NCI-H345 (cell line): Measurements from ENCODE around the gene SECTM1.
"Not testable (repeated sequence)": the region's sequence is repeated elsewhere in the genome, so short reads cannot be mapped to it uniquely, and the experiment has no call there.

Experiments
- DNase-seq: peaks from one replicate; lab custom pipeline; 2025; lab: John Stamatoyannopoulos, UW

SECTM1 gene

DNA sequence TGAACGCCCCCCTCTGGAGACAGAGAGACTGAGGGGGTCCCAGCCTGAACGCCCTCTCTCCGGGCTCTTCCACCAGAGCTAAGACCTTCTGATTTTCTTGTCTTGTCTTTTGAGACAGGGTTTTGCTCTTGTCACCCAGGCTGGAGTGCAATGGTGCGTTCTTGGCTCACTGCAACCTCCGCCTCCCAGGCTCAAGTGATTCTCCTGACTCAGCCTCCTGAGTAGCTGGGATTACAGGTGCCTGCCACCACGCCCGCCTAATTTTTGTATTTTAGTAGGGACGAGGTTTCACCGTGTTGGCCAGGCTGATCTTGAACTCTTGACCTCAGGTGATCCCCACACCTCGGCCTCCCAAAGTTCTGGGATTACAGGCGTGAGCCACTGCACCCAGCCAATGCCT lies 14.4 kb upstream of the SECTM1 start:
- DNase-seq, result not testable (repeated sequence)

DNA sequence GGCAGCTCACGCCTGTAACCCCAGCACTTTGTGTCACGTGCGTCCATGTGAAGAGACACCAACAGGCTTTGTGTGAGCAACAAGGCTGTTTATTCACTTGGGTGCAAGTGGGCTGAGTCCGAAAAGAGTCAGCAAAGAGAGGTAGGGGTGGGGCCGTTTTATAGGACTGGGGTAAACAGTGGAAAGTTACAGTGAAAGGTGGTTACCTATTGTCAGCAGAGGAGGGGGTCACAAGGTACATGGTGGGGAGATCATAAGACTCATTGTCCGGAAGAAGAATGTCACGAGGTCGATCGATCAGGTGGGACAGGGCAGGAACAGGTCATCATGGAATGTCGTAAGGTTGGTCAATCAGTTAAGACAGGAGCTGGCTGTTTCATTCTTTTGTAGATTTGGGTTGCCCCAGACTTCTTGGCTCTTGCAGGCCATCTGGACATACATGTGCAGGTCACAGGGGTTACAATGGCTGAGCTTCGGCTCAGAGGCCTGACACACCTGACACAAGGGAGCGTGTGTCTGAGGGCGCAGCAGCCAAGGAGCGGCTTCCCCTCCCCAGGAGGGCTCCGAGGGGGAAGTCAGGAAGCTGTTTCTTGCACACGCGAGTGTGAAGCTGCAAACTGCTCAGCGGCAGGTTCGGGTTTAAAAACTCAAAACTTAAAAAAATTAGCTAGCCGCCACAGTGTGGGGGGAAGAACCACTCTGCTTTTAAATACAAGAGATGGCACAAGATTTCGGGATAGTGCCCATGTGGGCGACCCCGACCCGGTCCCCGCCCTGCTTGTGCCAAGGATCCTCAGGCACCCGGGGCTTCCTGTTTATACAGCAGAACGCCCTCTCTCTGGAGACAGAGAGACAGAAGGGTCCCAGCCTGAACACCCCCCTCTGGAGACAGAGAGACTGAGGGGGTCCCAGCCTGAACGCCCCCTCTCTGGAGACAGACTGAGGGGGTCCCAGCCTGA lies 13.1 kb upstream of the SECTM1 start:
- no peak for DNase-seq

DNA sequence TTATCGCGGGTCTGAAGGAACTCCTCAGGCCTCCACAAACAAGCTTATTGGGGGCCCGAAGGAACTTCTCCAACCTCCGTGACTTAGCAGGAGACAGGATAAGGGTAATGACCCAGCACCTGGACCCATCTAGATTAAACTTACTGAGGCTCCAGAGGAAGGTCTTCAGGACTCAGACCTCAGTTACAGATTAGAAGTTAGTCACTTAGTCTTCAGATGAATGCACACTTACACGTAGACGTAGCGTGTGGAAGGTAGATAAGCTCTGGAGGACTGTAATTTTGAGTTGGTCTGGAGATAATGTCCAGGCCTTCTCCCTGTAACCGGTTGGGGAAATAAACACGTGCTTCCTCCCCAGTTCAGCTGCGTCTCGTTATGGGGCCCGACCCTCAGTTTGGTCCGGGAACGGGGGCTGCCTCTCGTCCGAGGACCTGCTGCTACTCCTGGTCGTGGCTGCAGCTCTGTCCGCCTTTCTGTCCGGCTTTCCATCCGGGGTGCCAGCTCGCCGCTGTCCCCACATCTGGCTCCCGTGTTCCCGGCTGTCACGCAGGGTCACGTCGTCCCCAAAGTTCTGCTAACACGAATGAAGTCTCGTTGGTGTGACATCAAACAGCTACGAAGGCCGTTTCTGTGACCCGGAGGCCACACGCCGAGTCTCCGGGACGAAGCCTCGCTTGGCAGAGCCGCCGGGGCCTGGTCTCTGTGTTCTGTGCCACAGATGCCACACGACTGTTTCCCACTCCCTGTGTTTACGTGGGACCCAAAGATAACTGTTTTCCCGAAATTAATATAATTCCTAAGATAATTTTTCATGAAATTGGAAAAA lies 11.8 kb upstream of the SECTM1 start:
- DNase-seq, result no peak

DNA sequence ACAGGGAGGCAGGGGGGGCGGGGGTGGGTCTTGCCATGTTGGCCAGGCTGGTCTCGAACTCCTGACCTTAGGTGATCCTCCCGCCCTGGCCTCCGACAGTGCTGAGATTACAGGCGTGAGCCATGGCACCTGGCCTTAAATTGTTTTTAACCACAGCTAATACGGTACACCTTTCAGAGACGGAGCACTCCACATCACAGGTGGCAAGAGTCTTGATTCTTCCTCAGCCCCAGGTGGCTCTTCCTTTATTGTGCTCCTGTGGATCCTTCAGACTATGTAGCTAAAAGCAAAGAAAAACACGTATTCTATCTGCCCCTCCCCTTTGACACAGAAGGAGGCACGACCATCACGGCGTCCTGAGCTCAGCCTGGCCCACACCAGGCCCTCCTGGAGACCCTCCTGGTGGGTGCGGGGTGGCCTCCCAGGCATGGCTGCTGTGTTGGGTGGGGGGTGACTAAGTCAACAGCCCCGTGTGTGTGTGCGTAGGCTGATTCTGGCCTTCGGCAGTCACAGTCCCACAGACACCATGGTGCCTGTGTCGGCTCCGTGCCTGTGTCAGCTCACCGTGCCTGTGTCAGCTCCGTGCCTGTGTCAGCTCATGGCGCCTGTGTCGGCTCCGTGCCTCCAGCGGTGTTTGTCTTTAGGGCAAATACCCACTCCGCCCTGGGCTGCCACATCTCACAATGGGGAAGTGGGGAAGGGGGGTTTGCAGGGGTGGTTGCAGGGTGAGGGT lies 10.8 kb upstream of the SECTM1 start:
- no peak for DNase-seq

DNA sequence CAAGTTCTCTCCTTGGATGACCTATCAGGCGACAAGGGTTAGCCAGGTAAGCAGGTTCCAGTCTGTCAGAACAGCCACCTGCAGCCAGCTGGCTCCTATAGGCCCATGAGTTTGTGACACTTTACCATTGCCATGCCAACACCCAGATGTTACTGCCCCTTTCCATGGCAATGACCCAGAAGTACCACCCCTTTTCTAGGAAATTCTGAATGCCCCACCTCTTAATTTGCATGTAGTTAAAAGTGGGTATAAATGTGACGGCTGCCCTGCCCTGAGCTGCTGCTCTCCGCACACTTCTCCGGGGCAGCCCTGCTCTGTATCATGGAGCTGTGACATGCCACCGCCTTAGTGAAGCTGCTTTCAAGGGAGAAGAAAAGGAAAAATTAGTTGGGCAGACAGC lies 10.0 kb upstream of the SECTM1 start:
- no peak for DNase-seq

DNA sequence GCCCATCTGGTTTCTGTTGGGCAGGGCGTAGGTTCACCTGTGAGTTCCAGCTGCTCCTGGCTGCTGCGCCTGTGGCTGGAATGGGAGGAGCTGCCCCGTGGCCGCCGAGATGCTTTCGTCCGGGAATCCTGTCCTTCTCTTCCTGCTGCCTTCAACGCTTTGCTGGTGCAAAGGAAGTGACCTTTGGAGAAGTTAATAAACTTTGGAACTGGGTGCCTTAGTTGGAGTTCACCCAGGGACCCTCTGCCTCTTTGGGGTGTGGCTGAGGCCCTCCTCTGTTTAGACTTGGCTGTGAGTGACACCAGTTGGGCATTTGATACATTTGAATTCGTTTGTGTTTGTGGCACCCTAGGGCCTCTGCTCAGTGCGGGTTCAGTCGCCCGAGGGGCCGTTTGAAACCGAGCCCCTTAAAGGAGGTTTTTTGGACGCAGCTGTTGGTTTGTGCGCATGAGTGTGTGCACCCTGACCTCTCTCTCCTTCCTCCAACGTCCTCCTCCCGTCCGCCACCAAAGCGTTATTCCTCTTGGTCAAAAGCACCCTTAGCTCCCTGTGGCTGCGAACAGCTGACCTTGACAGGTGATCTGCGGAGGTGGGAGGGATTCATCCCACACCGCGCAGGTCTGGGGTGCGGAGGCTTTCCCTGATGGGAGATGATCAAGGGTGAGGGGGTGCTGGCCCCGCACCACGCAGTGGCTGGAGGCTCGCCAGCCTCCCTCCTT lies 9.0 kb upstream of the SECTM1 start:
- DNase-seq, result no peak

DNA sequence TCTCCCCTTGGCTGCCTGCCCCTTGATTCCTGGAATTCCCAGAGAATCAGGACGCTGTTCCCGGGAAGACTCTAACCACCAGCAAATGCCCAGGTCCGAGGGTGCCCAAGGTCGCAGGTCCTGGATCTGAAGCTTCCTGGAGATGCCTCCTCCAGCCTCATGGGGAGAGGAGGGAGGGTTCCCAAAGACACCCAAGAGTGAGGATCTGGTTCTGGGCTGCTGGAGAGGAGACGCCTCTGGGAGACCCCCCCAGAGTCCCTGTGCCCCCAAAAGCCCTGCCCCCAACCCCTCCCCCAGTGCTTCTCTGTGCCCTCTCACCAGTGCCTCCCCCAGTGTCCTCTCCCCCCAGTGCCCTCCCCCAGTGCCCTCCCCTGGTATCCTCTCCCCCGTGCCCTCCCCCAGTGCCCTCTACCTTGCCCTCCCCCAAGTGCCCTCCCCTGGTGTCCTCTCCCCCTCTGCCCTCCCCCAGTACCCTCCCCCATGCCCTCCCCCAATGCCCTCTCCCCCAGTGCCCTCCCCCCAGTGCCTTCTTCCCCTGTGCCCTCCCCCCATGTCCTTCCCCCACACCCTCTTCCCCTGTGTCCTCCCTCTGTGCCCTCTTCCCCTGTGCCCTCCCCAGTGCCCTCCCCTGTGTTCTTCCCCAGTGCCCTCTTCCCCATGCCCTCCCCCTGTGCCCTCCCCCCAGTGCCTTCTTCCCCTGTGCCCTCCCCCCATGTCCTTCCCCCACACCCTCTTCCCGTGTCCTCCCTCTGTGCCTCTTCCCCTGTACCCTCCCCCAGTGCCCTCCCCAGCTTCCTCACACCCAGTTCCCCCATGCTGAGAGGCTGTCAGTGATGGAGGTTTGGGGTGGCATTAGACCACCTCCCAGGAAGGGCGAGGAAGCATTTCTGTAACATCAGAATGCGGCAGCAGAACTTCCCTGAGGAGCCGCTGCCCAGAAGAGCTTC lies 6.3 kb upstream of the SECTM1 start:
- no peak for DNase-seq

DNA sequence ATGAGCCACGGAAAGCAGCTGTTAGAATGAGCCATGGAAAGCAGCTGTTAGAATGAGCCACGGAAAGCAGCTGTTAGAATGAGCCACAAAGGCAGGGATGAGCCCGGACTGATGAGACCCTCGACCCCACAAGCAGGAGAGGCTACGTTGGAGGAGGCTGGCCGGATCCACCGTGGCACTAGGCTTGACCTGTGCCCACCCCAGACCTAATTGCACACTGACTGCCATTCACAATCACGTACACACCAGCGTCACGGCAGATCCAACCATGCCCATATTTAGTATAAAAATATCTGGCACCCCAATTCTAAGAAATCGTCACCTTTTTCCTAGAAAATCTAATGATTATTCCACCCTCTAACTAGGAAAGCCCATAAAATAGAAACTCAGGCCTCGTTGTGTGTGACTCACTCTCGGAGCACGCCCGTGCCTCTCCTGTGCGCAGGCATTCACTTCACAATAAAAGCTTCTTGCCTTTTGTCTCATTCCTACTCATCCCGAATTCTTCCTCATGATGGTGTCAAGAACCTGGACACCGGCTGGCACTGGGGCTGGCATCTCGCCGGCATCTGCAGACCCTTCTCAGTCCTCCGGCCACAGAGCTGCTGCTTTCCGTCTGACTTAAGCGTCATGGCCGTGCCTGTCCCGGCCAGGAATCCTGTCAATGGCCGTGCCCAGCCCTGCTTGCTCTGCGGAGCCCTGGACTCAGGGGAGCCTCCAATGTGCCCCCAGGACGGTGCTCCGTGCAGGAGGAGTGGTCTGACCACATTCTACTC lies 5.5 kb upstream of the SECTM1 start:
- DNase-seq, result no peak

DNA sequence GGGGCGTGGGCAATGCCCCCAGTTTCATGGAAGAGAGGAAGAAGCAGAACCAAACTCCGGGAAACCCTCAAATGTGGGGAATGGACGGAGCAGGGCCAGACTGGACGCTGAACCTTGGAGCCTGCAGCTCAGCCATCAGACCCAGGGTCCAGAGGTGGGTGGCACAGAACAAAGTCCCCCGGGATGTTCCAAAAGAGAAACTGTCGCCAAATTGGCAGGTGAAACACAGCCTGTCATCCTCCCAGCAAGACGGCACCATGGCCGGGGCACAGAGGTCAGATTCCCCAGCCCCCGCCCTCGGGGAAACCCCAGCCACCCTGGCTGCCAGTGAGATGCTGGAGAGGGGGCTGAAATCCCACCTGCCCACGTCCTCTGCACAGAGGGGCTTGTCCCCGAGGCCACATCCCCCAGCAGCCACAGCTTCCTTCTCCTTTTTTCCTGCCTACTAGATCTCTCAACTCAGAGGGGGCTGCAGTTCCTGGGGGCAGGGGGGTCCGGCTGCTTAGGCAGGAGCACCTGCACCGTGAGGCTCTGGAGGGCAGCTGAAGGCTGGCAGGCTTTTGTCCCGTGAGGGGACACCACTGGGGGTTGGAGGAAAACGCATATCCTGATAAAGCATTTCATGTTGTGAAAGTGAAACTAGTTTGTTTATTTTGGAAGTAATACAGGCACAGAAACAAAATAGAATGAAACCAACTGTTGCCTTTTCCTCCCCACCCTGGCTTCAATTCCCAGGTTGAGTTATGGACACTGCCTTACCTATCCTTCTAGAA lies 1.2 kb upstream of the SECTM1 start:
- no peak for DNase-seq

DNA sequence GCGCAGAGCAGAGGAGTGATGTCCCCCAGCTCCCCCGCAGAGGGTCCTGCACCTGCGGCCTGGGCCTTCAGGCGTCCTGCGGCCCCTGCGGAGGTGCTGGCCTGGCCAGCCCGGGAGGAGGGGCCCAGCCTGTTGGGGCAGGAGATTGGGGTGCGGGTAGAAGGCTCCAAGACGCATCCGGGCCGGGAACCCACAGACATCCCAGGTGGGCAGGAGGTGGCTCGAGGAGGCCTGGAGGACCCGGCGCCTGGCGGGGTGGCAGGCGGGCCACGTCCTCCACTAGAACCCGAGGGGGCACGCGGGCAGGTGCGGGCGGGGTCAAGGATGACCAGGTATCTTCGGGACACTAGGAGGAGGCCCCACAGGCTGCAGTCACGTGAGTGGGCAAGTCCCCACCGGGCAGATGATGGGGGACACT lies 647 bp upstream of the SECTM1 start:
- no peak for DNase-seq

DNA sequence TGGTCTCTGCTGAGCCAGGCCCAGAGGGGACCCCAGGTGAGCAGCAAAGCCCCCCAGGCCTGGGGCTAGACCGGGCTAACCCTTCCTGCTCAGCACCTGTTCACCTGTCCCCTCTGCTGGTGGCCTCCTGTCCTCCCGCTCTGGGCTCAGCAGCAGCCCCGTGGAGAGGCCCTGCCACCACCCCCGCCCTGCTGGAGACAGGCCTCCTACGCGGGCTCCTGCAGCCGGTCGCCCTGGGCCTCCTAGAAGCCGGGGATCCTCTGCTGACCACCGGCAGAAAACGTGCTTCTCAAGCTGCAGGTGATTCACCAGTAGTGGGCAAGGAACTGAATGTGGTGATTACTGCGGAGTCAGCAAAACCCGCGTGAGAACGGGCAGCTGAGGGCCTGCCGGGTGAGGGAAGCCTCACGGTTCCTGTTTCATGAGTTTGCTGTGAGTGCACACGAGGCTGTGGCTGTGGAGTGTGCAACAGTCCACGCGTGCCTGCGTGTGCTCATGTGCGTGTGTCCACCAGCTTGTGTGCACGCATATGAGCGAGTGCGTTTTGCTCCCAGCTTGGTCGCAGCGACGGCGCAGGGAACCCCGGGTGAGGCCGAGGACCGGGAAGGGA lies 792 bp downstream of the SECTM1 start:
- peak; percentile 29 for DNase-seq

DNA sequence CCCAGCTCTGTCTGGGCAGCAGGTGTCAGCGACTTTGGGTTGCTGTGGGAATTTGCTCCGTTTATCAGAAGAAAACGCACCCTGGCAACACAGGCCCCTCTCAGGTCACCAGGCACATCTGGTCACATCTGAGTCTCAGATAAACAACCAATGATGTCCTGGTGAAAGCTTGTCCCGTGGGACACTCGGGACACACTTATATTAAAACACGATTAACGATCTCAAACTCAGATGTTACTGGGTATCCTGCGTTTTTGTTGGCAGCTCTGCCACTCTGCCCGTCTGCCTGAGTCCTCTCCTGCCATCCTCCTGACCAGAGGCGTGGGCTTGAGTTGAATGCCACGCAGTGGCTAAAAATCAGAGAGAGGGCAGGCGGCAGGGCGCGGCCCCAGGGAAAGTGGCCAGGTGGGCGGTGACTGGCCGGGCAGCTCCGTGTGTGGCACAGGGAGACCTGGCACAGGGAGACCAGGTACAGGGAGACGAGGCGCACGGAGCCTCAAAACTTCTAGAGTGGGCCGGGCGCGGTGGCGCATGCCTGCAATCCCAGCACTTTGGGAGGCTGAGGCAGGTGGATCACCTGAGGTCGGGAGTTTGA lies 2.1 kb downstream of the SECTM1 start:
- no peak for DNase-seq

DNA sequence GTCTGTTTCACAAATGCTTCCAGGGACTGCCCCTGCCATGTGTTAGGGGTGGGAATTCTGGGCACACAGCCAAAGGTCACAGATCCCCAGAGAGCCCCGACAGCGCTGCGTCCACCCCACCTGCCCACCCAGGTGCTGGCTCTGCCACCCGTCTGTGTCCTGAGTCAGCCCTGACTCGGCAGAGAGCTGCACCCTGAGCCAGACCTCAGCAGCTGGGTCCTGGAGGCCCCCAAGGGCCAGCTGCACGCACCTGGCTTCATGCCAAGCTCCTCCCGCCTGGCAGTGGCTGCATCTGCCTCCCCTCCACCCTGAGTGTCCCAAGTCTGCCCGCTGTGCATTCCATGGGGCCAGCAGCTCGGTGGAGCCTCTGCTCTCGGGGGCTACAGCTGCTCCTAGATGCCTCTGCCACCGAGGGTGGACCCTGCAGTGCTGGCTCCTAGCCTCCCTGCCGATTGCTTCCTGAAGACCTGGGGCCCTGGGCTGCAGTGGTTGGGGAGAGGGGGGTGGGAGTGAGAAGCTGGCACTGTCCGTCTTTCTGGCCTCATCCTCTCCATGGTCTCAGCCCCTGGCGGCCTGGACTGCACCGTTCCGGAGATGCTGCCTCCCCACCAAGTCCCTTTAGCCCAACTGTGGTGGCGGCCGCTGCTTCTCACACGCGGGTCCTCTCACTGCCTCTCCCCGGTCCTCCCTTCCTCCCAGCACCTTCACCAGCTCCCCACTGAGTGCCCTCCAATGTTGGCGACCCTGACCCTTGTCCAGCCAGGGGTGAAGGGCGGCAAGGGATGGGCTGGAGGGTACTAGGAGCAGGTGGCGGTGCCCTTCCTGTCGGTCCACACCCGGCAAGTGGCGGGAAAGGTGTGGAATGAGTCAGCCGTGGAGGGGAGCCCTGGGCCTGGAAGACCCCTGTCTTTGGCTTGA lies 3.0 kb downstream of the SECTM1 start:
- DNase-seq, result peak; percentile 96

DNA sequence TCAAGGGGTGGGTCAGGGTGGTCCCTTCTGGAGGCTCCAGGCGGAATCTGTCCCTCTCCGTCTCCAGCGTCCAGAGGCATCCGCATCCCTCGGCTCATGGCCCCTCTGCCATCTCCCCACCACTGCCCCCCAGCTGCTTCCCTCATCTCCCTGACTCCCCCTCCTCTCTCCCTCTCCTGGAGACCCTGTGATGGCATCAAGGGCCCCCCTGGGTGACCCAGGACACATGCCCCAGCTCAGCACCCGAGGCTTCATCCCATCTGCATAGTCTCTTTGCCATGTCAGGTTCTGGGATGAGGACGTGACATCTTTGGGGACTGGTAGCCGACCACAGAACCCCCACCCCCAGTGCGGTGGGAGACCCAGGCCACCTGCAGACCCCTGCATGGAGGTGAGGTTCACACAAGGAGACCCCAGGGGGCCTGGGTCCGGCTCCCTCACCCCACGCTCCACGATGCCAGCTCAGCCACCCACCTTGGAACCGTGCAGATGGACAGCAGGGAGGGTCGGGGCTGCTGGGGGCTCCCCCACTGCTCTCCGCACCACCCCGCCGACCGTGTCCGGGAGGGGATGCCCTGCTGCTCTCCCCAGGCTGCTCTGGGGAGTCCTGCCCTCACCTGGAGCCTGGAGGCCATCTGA lies 3.8 kb downstream of the SECTM1 start:
- no peak for DNase-seq

DNA sequence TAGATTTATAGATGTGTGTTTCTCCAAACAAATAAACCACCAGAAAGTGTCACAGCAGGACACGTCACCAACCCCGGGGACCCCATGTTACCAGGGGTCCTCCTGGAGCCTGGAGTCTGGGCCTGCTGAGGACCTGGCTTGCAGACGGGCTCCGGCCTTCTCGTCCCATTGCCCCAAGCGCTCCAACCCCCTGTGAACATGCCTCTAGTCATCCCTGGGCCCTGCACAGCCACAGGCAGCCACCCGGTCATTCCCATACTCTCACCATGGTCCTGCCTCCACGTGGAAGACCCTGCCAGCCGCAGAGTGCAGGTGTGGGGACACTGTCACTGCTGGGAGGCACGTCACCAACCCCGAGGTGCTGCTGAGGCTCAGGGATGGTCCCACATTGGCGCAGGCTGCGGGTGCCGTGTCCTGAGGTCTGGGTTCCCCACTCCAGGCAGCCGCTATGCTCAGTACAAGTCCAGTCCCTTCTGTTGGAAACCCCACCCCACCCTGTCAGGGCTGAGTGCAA lies 4.5 kb downstream of the SECTM1 start:
- no peak for DNase-seq
